Activated B cell treated with CpG ODN at 0.5 μM for 24 hours (primary cell): Measurements from ENCODE around the gene MED6. TPM values are rescaled to one million over a fixed set of nuclear protein-coding genes. Genes with fewer than 3 reads are reported as not detected.

Experiments
- ATAC-seq: fragments of 200-7000 bp; cut with Tn5 transposase; one replicate; pipeline ENCODE4 v1.10.0; 2021; ENCODE audit warnings: low read depth, mild to moderate bottlenecking, moderate library complexity
- CTCF ChIA-PET: fragments of 350-600 bp; sonication (Branson Sonifier 250); formaldehyde crosslinking; loops from one replicate; lab custom pipeline; 2021; ENCODE audit warnings: antibody characterized with exemption; lab: Charles Lee
- POLR2A ChIA-PET: fragments of 350-600 bp; sonication (Branson Sonifier 250); formaldehyde crosslinking; loops from one replicate; lab custom pipeline; 2021; ENCODE audit warnings: antibody characterized with exemption; lab: Charles Lee
- DNase-seq: peaks from one replicate; pipeline ENCODE4 v3.0.0; 2022
- H3K27ac Mint-ChIP-seq: one replicate; pipeline ENCODE4 v1.8.0; 2020; ENCODE audit warnings: mixed read lengths
- H3K27me3 Mint-ChIP-seq: one replicate; pipeline ENCODE4 v1.8.0; 2021; ENCODE audit warnings: mixed read lengths
- H3K36me3 Mint-ChIP-seq: one replicate; pipeline ENCODE4 v1.8.0; 2021; ENCODE audit warnings: low read depth, mixed read lengths
- H3K4me1 Mint-ChIP-seq: one replicate; pipeline ENCODE4 v1.8.0; 2021; ENCODE audit warnings: mixed read lengths
- H3K4me3 Mint-ChIP-seq: one replicate; pipeline ENCODE4 v1.8.0; 2020; ENCODE audit warnings: mild to moderate bottlenecking, mixed read lengths
- H3K9me3 Mint-ChIP-seq: one replicate; pipeline ENCODE4 v1.8.0; 2020; ENCODE audit warnings: mixed read lengths
- intact Hi-C: fragments of 100-400 bp; cut with micrococcal nuclease; formaldehyde crosslinking; loops from one replicate; pipeline ENCODE4 v1.15.1; 2024
- total RNA-seq: library from RNA; stranded (reverse); gene quantifications from 2 replicates; pipeline ENCODE4 v1.2.3, GENCODE V29; 2022
- TF ChIP-seq, protein P1 (sequence below): fragments of 200-600 bp; IDR thresholded peaks from one replicate; pipeline ENCODE4 v1.8.0; 2022; ENCODE audit warnings: antibody characterized with exemption, mild to moderate bottlenecking

The MED6 gene
- total RNA-seq, 1 donor from 2014 or later: 50.5 TPM

DNA sequence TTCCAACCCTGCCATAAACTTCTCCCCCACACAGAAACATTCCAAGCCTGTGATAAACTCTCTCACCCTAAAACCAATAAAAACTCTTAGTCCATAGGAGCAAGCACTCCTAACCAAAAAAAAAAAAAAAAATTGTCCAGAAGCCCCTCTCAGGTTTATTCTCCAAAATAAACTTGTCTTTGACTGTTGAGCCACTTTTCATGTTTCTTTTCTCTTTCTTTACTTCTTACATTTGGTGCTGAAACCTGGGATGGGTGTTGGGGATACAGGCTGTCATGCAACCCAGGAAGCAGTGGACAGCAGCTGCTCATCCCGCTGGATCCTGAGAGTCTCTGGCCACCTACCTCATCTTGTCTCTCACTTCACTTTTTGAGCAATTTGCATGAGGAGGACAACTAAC lies 63.6 kb downstream of the MED6 start:
- ChIA-PET CTCF (no interaction called here), POLR2A (no interaction called here)
- Mint-ChIP-seq H3K9me3 (peaks cover 8% of the 10 kb centered on the region), H3K27ac (no peak overlapping the region), H3K36me3 (peaks cover 18% of the 10 kb centered on the region), H3K4me1 (peaks cover 3% of the 10 kb centered on the region), H3K4me3 (no peak overlapping the region), H3K27me3 (no peaks in the 10 kb centered on the region)
- intact Hi-C loops: no loop called here
- TF ChIP-seq, protein P1, sequence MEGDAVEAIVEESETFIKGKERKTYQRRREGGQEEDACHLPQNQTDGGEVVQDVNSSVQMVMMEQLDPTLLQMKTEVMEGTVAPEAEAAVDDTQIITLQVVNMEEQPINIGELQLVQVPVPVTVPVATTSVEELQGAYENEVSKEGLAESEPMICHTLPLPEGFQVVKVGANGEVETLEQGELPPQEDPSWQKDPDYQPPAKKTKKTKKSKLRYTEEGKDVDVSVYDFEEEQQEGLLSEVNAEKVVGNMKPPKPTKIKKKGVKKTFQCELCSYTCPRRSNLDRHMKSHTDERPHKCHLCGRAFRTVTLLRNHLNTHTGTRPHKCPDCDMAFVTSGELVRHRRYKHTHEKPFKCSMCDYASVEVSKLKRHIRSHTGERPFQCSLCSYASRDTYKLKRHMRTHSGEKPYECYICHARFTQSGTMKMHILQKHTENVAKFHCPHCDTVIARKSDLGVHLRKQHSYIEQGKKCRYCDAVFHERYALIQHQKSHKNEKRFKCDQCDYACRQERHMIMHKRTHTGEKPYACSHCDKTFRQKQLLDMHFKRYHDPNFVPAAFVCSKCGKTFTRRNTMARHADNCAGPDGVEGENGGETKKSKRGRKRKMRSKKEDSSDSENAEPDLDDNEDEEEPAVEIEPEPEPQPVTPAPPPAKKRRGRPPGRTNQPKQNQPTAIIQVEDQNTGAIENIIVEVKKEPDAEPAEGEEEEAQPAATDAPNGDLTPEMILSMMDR: no peak
- DNase-seq (no peak), ATAC-seq (no peak)

DNA sequence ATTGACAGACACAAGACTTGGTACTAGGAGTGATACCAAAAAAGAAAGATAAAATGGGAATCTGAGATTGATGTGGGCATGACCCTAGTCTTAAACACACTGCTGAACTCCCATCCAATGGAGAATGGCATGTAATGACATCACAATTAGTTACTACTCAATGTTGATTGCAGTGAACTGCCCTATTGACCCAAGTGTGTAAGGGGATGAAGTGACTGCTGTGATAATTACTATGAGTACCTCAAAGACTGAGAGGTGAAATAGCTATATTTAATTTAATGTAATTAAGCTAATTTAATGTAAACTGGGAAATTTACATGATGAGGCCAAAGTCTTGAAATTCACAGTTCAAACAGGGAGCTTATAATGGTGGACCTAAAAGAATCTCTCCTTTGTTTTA lies 65.6 kb downstream of the MED6 start, which contains the start of gene ADAM20:
ADAM20 (minus strand) TSS at position 101 of the 400 bp plus-strand sequence. CDS start 10,247 bp downstream, outside the sequence.
- intact Hi-C loops: no loop called here
- peaks cover 8% of the 10 kb centered on the region for H3K9me3 Mint-ChIP-seq
- TF ChIP-seq, protein P1: no peak
- no peak within 1 kb of the TSS for H3K4me3 Mint-ChIP-seq
- ATAC-seq: no peak
- H3K27me3 Mint-ChIP-seq: no peaks in the 10 kb centered on the region
- H3K36me3 Mint-ChIP-seq: peaks cover 27% of the 10 kb centered on the region
- DNase-seq: no peak
- peaks cover 3% of the 10 kb centered on the region for H3K4me1 Mint-ChIP-seq
- CTCF ChIA-PET: no interaction called here
- no peak within 1 kb of the TSS for H3K27ac Mint-ChIP-seq
- POLR2A ChIA-PET: no interaction called here

Other genes starting within 250 kb of the MED6 start
- 48.8 and 50.7 TPM in 2 replicates for gene COX16, start 241.0 kb downstream of the MED6 start, total RNA-seq
- gene SYNJ2BP, start 183.6 kb downstream of the MED6 start, total RNA-seq: 14.3 and 16.5 TPM in 2 replicates
- gene ADAM21, start 148.5 kb downstream of the MED6 start, total RNA-seq: 0.11 and 0.12 TPM in 2 replicates
- 0.84 and 0.86 TPM in 2 replicates for gene ADAM20, start 65.7 kb downstream of the MED6 start, total RNA-seq
- gene TTC9, start 41.3 kb upstream of the MED6 start, total RNA-seq: 11.1 and 12.4 TPM in 2 replicates
- gene MAP3K9, start 208.9 kb upstream of the MED6 start, total RNA-seq: 9.0 and 10.1 TPM in 2 replicates